GM13976 (cell line): Measurements from ENCODE around the gene SPOCK1.

Experiments used
- DNase-seq: peaks from one replicate; pipeline ENCODE4 v3.0.0; 2012; ENCODE audit warnings: low spot score
- CTCF ChIP-seq: IDR thresholded peaks from 2 replicates; pipeline ENCODE4 v1.5.1; 2012; ENCODE audit warnings: borderline replicate concordance, mild to moderate bottlenecking; ENCODE audit not compliant: insufficient read depth; ENCODE audit errors: extremely low read depth, missing control alignments, control extremely low read depth
- in situ Hi-C: fragments of 300-500 bp; cut with MboI; formaldehyde crosslinking; loops from one replicate; pipeline ENCODE4 v1.12.0; 2022; ENCODE audit warnings: low sequenced_read_pairs, mixed read lengths, inconsistent platforms; ENCODE audit not compliant: unreplicated experiment

Gene SPOCK1

GRCh38 chr5:137400571-137400970, 98.6 kb downstream of the SPOCK1 start:
- TF ChIP-seq CTCF = no peak
- in situ Hi-C loops = no loop called here
- DNase-seq = no peak

GRCh38 chr5:137399911-137400310, 99.2 kb downstream of the SPOCK1 start:
- in situ Hi-C loops = no loop called here

GRCh38 chr5:137398751-137399150, 100.4 kb downstream of the SPOCK1 start:
- DNase-seq = no peak
- in situ Hi-C loops = no loop called here
- no peak for TF ChIP-seq CTCF

More at GRCh38 chr5:137399911-137400310, 99.2 kb downstream of the SPOCK1 start:
- no peak for DNase-seq
- no peak for TF ChIP-seq CTCF

- DNase-seq = no peak
- TF ChIP-seq CTCF = no peak
- in situ Hi-C loops = no loop called here
Observed at GRCh38 chr5:137398154-137398553, 101.0 kb downstream of the SPOCK1 start.

- in situ Hi-C loops = no loop called here
- DNase-seq = no peak
- TF ChIP-seq CTCF = no peak
Observed at GRCh38 chr5:137395011-137395755, 103.9 kb downstream of the SPOCK1 start.

- no peak for TF ChIP-seq CTCF
- in situ Hi-C loops = no loop called here
- DNase-seq = no peak
Observed at GRCh38 chr5:137394380-137394779, 104.7 kb downstream of the SPOCK1 start.
